Upper lobe of left lung (tissue), 4 donors: Measurements from ENCODE around the gene DNAH10.

Experiments used
- EP300 ChIP-seq, 4 donors: sonication (generic); formaldehyde crosslinking; IDR thresholded peaks; one replicate each; pipeline ENCODE4 v1.5.1; 2017; ENCODE audit warnings: antibody characterized with exemption in 4 of 4, control low read depth in 2 of 4
- POLR2A ChIP-seq, 4 donors: fragments of 450-650 bp; IDR thresholded peaks; one replicate each; pipeline ENCODE4 v1.5.1; 2016 to 2017; ENCODE audit warnings: antibody characterized with exemption in 4 of 4, mild to moderate bottlenecking in 2 of 4

DNA sequence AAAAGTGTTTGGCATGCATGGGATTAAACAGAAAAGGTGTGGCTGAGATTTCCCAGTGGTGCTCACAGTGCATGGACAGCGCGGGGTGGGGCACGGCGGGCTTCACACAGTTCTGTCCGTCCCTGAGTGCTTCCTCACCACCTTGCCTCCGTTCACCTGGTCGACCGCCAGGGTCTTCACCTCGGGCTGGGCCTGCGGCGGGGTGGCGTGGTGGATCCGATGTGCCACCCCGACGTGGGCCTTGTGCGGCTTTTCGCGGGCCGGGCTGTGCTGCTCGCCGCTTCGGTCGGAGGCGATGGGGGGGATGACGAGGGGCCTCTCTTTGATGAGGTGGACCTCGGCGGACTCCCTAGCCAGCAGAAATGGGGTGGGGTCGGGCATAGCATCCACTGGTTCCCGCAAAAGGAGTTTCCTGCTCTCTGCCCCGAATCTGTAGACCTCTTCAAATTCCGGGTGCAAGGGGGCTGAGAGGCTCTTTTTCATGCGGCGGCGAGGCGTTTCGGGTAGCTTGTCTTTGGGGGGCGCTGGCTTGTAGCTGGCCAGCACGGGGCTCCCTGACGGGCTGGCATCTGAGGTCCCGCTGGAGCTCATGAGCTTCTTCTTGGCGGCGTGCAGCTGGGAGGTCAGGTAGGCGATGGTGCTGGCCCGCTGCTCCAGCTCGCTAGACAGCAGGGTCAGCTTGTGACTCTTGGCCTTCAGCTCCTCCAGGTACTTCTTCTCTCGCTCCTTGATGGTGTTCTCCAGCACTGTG lies 175.0 kb downstream of the DNAH10 start:
- TF ChIP-seq EP300 (IDR thresholded peaks at IDR 0.05) (no peak), POLR2A (IDR thresholded peaks at IDR 0.05) (no peak)
